HCEC 1CT (cell line): ENCODE measurements around the gene TMBIM1.
"Not testable (repeated sequence)": the region's sequence is repeated elsewhere in the genome, so short reads cannot be mapped to it uniquely, and the experiment has no call there.

Source experiments
- DNase-seq: peaks from one replicate; pipeline ENCODE4 v3.0.0-alpha.2; 2017

The TMBIM1 gene

GRCh38 chr2:218317835-218318234 is 25.5 kb upstream of the TMBIM1 start:
- no peak for DNase-seq

GRCh38 chr2:218317303-218317630 is 25.0 kb upstream of the TMBIM1 start:
- no peak for DNase-seq

- DNase-seq = no peak
Measured at GRCh38 chr2:218315397-218315796, 23.1 kb upstream of the TMBIM1 start.

DNA sequence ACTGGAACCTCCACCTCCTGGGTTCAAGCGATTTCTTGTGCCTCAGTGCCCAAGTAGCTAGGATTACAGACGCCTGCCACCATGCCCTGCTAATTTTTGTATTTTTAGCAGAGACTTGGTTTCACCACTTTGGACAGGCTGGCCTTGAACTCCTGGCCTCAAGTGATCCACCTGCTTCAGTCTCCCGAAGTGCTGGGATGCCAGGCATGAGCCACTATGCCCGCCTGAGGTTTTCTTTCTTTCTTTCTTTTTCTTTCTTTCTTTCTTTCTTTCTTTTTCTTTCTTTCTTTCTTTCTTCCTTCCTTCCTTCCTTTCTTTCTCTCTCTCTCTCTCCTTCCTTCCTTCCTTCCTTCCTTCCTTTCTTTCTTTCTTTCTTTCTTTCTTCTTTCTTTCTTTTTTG is 22.5 kb upstream of the TMBIM1 start:
- DNase-seq = not testable (repeated sequence)

GRCh38 chr2:218313356-218313755 is 21.1 kb upstream of the TMBIM1 start:
- DNase-seq = no peak

GRCh38 chr2:218312267-218312756 is 20.0 kb upstream of the TMBIM1 start:
- no peak for DNase-seq

DNA sequence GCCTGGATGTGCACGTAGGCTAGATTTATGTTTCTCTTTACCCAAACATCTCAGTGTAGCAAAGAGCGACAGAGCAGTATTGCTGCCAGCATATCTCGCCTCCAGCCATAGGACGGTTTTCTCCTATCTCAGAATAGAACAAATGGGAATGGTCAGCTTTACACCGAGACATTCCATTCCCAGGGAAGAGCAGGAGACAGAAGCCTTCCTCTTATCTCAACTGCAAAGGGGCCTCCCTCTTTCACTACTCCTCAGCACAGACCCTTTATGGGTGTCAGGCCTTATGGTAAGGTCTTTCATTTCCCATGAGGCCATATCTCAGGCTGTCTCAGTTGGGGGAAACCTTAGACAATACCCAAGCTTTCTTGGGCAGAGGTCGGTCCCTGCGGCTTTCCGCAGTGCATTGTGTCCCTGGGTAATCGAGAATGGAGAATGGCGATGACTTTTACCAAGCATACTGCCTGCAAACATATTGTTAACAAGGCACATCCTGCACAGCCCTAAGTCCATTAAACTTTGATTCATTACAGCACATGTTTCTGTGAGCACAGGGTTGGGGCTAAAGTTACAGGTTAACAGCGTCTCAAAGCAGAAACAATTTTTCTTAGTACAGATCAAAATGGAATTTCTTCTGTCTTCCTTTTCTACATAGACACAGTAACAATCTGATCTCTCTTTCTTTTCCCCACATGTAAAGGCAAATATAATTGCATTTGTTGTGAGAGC is 19.4 kb upstream of the TMBIM1 start:
- DNase-seq = not testable (repeated sequence)

DNA sequence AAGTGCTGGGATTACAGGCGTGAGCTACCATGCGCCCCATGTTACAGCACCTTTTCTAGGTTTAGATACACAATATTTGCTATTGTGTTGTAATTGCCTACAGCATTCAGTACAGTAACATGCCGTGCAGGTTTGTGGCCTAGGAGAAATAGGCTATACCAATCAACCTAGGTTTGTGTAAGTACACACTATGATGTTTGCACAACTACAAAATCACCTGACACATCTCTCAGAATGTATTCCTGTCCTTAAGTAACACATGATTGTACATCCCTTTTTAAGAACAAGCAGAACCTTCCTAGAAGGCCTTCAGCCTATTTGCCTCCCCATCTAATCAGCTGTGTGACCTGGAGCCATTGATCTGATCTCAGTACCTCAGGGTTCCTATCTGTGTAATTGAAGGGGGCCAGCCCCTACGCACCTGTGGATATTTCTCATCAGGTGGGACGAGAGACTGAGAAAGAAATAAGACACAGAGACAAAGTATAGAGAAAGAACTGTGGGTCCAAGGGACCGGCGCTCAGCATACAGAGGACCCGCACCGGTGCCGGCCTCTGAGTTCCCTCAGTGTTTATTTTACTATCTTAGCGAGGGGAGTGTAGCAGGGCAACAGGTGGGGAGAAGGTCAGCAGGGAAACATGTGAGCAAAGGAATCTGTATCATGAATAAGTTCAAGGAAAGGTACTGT is 18.7 kb upstream of the TMBIM1 start:
- DNase-seq = no peak

- no peak for DNase-seq
Measured at GRCh38 chr2:218307415-218308090, 15.2 kb upstream of the TMBIM1 start.

GRCh38 chr2:218306184-218306920 is 14.0 kb upstream of the TMBIM1 start:
- no peak for DNase-seq

GRCh38 chr2:218305383-218305782 is 13.1 kb upstream of the TMBIM1 start:
- DNase-seq = no peak

DNA sequence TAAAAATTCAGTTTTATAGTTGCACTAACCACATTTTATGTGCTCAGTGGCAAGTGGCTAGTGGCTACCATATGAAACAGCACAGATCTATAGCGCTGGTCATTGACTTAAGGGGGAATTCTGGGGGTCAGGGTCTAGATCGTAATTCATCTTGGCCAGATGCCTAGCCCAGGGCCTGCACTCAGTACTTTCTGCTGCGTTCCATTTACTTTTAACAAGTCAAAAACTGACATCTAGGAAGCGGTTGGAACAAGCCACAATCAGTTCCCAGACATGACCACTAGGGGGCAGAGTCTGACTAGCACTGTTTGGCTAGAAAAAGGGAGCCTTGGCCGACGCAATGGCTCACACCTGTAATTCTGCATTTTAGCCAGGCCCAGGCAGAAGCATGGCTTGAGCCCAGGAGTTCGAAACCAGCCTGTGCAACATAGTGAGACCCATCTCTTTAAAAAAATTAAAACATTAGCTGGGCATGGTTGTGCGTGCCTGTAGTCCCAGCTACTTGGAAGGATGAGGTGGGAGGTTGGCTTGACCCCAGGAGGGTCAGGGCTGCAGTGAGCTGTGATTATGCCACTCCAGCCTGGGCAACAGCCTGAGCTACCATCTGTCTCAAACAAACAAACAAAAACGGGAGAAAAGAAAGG is 9.0 kb upstream of the TMBIM1 start:
- DNase-seq = peak; percentile 76

DNA sequence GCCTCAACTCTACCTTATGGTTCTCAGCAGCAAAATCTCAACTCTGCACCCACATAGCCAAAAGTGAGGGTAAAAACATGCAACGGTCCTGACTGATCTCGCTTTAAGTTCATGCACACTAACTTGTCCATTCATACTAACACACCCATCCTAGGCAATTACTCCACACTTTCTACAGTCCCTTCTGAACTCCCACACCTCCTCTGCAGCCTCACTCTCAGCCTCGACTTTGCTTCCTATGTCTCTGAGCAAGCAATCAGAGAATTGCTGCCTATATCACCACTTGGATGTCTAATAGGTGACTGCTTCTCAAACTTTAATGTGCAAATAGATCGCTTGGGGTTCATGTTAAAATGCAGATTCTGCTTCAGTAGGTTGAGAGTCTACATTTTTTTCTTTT is 7.8 kb upstream of the TMBIM1 start:
- no peak for DNase-seq

- no peak for DNase-seq
Measured at GRCh38 chr2:218298314-218298875, 6.1 kb upstream of the TMBIM1 start.

DNA sequence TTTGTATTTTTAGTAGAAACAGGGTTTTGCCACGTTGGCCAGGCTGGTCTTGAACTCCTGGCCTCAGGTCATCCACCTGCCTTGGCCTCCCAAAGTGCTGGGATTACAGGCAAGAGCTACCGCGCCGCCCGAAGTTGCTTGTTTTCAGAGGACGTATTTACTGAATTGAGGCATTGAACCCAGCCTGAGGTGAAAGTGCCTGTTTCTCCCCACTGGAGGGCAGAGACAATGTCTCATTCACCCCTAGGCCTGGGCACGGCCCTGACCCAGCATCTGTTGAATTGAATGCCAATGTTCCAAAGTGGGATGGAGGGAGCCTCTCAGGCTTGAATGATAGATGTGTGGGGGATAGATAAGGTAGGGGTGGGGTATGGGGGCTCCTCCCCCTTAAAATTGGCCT is 4.5 kb upstream of the TMBIM1 start:
- no peak for DNase-seq

DNA sequence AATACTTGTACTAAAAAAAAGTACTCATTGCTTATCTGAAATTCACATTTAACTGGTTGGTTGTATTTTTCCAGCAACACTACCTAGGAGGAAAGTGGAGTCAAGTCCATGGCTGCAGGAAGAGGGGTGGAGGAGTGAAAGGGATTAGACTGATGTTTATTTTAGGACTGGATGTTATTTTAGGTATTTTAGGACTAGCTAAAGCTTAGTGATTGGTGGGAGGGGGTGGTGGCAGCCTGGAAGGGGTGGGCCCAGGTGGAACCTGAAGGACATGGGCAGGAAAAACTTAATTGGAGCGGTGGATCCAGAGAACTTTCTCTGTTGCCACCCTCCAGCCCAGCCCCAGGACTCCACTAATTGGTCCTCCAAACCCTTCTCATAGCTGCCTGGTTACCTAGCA is 3.9 kb upstream of the TMBIM1 start:
- DNase-seq = no peak

DNA sequence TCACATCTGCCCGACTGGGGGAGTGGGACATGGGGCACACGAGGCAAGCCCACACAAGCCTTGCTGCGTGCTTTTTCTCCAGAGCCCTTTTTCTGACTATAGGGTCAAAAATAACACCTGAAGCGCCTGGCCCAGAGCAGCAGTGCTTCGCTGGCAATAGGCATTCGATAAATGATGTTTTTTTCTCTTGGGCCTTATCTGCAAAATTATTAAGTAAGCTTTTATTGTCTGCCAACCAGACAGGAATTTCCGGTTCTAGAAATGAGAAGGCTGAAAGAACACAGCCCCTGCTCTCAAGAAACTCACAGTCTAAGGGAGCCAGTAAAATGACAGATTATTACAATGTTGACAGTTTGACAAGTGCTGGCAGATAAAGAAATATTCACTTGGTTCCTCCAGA is 2.7 kb upstream of the TMBIM1 start:
- no peak for DNase-seq

DNA sequence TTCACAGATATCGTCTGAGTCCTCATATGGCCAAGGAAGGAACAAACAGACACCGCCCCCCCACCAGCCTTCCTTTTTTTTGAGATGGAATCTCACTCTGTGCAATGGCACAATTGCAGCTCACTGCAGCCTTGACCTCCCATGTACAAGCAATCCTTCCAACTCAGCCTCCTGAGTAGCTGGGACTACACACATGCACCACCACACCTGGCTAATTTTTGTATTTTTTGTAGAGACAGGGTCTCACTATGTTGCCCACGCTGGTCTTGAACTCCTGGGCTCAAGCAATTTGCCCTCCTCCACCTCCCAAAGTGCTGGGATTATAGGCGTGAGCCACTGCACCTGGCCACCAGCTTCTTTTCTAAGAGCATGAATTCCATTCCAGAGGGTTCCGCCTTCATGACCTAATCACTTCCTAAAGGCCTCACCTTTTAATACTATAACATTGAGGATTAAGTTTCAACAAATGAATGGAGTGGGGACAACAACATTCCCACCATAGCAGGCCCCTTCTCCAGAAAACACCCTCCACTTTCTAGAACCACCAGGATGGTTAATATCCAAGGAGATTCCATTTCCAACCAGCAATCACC is 2.2 kb upstream of the TMBIM1 start:
- DNase-seq = no peak

- DNase-seq = no peak
Measured at GRCh38 chr2:218293715-218294429, 1.6 kb upstream of the TMBIM1 start.

DNA sequence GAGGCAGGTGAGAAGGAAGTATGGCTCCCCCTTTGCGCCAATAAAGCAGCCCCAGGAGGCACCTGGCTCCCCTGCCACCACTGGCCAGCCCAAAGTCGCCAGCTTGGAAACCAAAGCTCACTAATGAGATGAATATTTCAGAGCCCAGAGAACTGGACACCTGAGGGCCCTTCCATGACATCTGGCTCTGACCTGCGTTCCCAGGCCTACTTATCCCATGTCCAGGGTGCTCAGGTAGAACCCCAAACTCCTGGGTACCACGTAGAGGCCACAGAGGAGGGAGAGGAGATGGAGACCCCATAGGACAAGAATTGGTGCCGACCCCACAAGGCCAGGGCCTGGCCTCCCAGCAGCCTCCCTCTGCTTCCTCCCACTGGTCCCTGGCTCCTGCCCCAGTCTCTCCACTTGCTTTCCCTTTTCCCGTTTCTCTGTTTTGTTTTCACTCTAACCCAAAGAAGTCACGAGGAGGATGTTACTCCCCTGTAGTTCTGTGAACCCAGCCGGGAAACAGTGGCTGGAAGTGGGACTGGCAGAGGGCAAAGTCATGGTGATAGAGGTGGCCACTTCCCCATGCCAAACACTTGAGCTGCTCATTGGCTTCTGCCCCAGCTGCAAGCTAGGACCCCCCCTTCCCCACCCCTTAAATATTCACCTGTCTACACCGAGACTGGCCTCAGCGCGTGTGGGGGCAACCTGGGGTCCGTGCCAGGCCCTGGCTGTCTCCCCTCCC is 820 bp downstream of the TMBIM1 start:
- DNase-seq = no peak
